Measurements from ENCODE around the gene RAPGEF2. TPM values are rescaled to one million over a fixed set of nuclear protein-coding genes. Genes with fewer than 3 reads are reported as not detected.

RAPGEF2 gene
- total and polyA plus RNA-seq, 2 of the 8 experiments (the other 6 are each of a cell fraction or from before 2014, with no cell fraction given): 24.4 to 48.6 TPM

DNA sequence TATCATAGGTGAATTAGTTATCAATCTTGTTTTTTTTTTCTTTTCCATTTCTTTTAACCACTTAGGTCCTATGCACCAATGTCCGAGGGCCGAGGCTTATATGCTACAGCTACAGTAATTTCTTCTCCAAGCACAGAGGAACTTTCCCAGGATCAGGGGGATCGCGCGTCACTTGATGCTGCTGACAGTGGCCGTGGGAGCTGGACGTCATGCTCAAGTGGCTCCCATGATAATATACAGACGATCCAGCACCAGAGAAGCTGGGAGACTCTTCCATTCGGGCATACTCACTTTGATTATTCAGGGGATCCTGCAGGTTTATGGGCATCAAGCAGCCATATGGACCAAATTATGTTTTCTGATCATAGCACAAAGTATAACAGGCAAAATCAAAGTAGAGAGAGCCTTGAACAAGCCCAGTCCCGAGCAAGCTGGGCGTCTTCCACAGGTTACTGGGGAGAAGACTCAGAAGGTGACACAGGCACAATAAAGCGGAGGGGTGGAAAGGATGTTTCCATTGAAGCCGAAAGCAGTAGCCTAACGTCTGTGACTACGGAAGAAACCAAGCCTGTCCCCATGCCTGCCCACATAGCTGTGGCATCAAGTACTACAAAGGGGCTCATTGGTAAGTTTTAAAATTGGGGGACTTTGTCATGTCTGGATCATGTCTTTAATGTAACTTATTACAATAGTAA is 250.7 kb downstream of the RAPGEF2 start:
- H3K23ac ChIP-seq (ENCODE audit: insufficient read length): no peak overlapping the region
- no peak overlapping the region for H2AFZ ChIP-seq (ENCODE audit: low read length)
- H3K23me2 ChIP-seq (ENCODE audit: low read depth, low read length): no peaks in the 10 kb centered on the region
- no peak overlapping the region for H3K4me2 ChIP-seq (ENCODE audit: insufficient read depth in 1 of 2, low read depth in 2 of 2, low read length in 2 of 2)
- no peak overlapping the region for H4K8ac ChIP-seq (ENCODE audit: extremely low read depth, insufficient read depth, low read length)
- no peak overlapping the region for H2BK12ac ChIP-seq (ENCODE audit: low read depth, low read length)
- POLR2A ChIA-PET (ENCODE audit: partially characterized antibody): interaction anchor here (0.6 kb wide), 1 partner anchor 630 kb away, joined by 4 read pairs; no protein-coding TSS in a partner anchor
- H4K5ac ChIP-seq (ENCODE audit: insufficient read length, low read depth, low read length): no peak overlapping the region
- no peak overlapping the region for H3K9ac ChIP-seq (replicated peaks in 1 of 4; ENCODE audit: extremely low read depth in 1 of 4, low read depth in 3 of 4, low read length in 3 of 4)
- WGBS, 2 experiments (ENCODE audit: extremely low coverage in 1 of 2, insufficient coverage in 1 of 2, insufficient read length in 1 of 2, insufficient replicate concordance in 2 of 2, low coverage in 1 of 2, low lambda C conversion rate in 2 of 2, missing lambda C conversion rate in 1 of 2): 90% methylated on average over 15 of the region's 15 CpGs; no CpG with 5 or more reads in 1 of the 2 experiments
- no peak overlapping the region for H2BK5ac ChIP-seq (ENCODE audit: low read depth, low read length)
- no peaks in the 10 kb centered on the region for H3K79me2 ChIP-seq (ENCODE audit: control insufficient read depth in 1 of 2, insufficient read depth in 2 of 2, low read length in 2 of 2)
- H2BK20ac ChIP-seq (ENCODE audit: low read length): no peak overlapping the region
- H3K27me3 ChIP-seq (replicated peaks in 1 of 4; ENCODE audit: control insufficient read depth in 3 of 4, extremely low read depth in 1 of 4, insufficient read depth in 3 of 4, low read length in 3 of 4): no peaks in the 10 kb centered on the region
- H3K4ac ChIP-seq (replicated peaks; ENCODE audit: insufficient read length, low read depth, low read length): no peak overlapping the region
- H4K91ac ChIP-seq (replicated peaks; ENCODE audit: insufficient read length, low read length): no peak overlapping the region
- no peak overlapping the region for H2BK120ac ChIP-seq (replicated peaks; ENCODE audit: low read depth, low read length)
- H4K20me1 ChIP-seq (replicated peaks in 1 of 2; ENCODE audit: control insufficient read depth in 1 of 2, insufficient read depth in 2 of 2, low read length in 2 of 2): peaks cover 0 to 2% of the 10 kb centered on the region in 2 experiments
- H3K27ac ChIP-seq (ENCODE audit: low read depth, low read length): no peak overlapping the region
- H3K18ac ChIP-seq (ENCODE audit: extremely low read depth, low read length): no peak overlapping the region
- H3K56ac ChIP-seq (replicated peaks; ENCODE audit: insufficient read length, low read depth, low read length): no peak overlapping the region
- H3K9me3 ChIP-seq (ENCODE audit: insufficient read depth in 2 of 2, low read depth in 1 of 2, low read length in 1 of 2): no peaks in the 10 kb centered on the region
- no peak for FAIRE-seq
- no peak overlapping the region for H2BK15ac ChIP-seq (ENCODE audit: low read length)
- CTCF ChIA-PET (ENCODE audit: partially characterized antibody): interaction anchor here (0.8 to 1.5 kb wide), 4 partner anchors 13 to 506 kb away, joined by 3 to 4 read pairs (median 4); no protein-coding TSS in a partner anchor
- H3K4me3 ChIP-seq (ENCODE audit: extremely low read depth in 1 of 4, insufficient read depth in 2 of 4, low read depth in 3 of 4, low read length in 4 of 4): no peak overlapping the region
- no peak overlapping the region for H2AK5ac ChIP-seq (ENCODE audit: low read depth, low read length)
- DNase-seq (ENCODE audit: low read depth in 1 of 2, low spot score in 2 of 2): no peak
- H3K79me1 ChIP-seq (ENCODE audit: low read depth, low read length): no peaks in the 10 kb centered on the region
- no peak overlapping the region for H3K14ac ChIP-seq (ENCODE audit: insufficient read length)
- H3K4me1 ChIP-seq (replicated peaks in 1 of 4; ENCODE audit: control insufficient read depth in 3 of 4, insufficient read depth in 4 of 4, low read length in 3 of 4): no peaks in the 10 kb centered on the region
- H3K36me3 ChIP-seq (ENCODE audit: control insufficient read depth in 2 of 4, insufficient read depth in 4 of 4, low read length in 3 of 4): peaks cover 0 to 46% (median 25%) of the 10 kb centered on the region in 4 experiments; a peak in 6 of 8 replicates
- TF ChIP-seq RAD21 (IDR thresholded peaks at IDR 0.05 in 1 of 2, conservative IDR thresholded peaks at IDR 0.05 in 1 of 2; ENCODE audit: low read depth in 2 of 2, low read length in 2 of 2) (no peak), BACH1 (IDR thresholded peaks at IDR 0.05; ENCODE audit: low read length) (no peak), BRCA1 (IDR thresholded peaks at IDR 0.05; ENCODE audit: low read depth, low read length) (no peak), CREB1 (IDR thresholded peaks at IDR 0.05) (no peak), CHD2 (IDR thresholded peaks at IDR 0.05; ENCODE audit: low read length) (no peak), RXRA (IDR thresholded peaks at IDR 0.05; ENCODE audit: insufficient read depth, low read depth, low read length) (no peak), SIX5 (IDR thresholded peaks at IDR 0.05; ENCODE audit: low read depth, low read length) (no peak), RFX5 (IDR thresholded peaks at IDR 0.05; ENCODE audit: borderline replicate concordance, low read depth, low read length) (no peak), SP2 (IDR thresholded peaks at IDR 0.05; ENCODE audit: low read length) (no peak)
- TF ChIP-seq, protein P1, sequence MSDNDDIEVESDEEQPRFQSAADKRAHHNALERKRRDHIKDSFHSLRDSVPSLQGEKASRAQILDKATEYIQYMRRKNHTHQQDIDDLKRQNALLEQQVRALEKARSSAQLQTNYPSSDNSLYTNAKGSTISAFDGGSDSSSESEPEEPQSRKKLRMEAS (IDR thresholded peaks at IDR 0.05): no peak

Data from H1 (cell line).